Central memory CD4-positive, alpha-beta T cell (primary cell): ENCODE data around the gene METTL2B.

ENCODE experiments used
- DNase-seq: peaks from one replicate; pipeline ENCODE4 v3.0.0; 2022
- total RNA-seq, 3 experiments: gene quantifications; one replicate each; lab custom pipeline; 2026; lab: John Stamatoyannopoulos, UW

The METTL2B gene
- 20.3 to 99.5 (median 35.2) reads per million in 3 experiments for total RNA-seq

DNA sequence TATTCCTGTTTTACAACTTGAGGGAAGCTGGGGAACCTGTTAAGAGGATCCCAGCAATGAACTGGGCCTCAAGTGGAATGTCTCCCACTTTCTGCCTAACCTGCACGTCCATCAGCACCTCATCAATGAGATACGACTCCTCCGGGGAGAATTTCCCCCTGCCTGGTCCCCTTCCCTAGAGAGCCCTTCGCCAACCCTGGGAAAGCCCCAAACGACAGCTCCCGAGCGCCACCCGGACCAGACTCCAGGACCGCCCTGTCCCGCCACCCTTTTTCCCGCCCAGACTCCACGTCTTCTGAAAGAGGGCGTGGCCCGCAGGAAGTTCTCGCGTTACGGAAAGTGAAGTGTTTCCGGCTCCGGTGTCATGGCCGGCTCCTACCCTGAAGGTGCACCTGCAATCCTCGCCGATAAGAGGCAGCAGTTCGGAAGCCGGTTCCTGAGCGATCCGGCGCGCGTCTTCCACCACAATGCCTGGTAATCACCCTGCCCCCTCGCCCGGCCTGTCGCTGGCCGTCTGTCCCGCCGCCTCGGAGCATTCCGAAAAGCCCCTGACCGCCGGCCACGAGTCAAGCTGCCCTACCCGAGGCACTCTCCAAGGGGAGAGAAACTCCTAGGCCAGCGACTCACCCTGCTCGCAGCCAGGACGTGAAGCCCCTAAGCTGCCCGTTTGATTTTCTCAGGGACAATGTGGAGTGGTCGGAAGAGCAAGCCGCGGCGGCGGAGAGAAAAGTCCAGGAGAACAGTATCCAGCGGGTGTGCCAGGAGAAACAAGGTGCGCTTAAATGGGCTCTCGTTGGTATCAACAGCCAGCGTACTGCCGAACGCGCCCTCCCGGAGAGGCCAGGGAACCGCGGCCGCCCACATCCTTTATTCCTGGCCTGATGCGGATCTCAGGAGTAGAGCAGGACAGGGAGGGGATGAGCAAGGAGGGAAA is at the start of gene METTL2B:
TSS of gene METTL2B (plus strand) at position 347 of the 934 bp plus-strand sequence. CDS start at position 365, 18 bp downstream.
- DNase-seq: peak; percentile 90

DNA sequence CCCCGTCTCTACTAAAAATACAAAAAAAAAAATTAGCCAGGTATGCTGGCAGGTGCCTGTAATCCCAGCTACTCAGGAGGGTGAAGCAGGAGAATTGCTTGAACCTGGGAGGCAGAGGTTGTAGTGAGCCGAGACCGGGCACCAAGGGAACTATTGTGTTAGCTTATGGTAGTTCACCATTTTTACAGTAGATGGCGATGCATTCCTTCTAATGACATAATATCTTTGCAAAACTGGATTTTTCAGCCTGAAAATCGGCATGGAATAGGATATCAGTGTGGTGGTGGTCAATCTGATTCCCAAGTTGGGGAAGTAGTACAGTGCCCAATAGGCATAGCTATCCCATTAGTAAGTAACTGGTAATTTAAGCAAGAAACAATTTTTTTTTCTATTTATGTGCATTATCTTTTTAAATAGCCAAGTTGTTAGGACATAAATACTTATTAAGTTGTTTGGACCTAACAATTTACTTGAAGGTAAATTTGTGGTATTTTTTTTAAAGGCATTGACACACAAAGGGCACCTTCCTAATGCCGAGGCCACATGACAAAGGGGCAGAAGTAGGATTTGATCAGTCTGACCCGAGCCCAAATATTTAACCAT is 49.2 kb upstream of the METTL2B start:
- peak; percentile 42 for DNase-seq

DNA sequence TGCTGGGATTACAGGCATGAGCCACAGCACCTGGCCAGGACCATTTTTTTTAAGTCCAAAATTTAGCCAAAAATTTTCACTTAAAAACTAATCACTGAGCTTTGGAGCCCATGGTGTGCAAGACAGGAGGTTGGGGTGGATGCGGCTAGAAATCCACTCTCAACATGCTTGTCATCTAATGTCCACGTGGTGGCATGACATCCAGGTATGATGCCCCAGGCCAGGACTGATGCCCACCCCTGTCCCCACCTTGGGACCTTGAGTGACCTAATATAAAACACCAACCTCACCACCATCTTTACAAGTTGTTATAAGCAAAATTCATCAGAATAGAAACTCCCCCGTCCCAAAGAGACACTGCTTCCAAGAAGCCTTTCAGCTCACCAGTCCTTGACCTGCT is 46.3 kb upstream of the METTL2B start:
- no peak for DNase-seq

DNA sequence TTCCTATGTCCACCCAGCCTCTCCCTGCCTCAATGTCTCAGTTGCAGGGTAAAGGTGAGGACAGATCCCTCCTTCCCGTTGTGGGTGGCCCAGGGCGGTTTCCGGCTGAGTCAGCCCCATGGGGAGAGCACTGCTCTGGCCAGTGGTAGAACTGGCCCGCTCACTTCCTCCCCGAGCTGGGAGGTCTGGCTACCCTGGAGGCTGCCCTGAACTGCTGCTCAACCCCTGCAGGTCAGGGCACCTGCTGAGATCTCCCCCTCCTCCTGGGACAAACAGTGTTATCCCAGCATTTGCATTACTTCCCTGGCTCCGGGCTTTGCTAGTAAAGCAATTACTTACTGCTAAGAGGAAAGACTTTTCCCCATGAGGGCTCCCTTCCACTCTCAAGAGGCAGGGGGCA is 45.3 kb upstream of the METTL2B start:
- no peak for DNase-seq

GRCh38 chr7:128431754-128432153 is 44.8 kb upstream of the METTL2B start:
- no peak for DNase-seq

- no peak for DNase-seq
Measured at GRCh38 chr7:128434413-128435326, 41.9 kb upstream of the METTL2B start.

GRCh38 chr7:128435327-128435686 is 41.2 kb upstream of the METTL2B start:
- DNase-seq: no peak

DNA sequence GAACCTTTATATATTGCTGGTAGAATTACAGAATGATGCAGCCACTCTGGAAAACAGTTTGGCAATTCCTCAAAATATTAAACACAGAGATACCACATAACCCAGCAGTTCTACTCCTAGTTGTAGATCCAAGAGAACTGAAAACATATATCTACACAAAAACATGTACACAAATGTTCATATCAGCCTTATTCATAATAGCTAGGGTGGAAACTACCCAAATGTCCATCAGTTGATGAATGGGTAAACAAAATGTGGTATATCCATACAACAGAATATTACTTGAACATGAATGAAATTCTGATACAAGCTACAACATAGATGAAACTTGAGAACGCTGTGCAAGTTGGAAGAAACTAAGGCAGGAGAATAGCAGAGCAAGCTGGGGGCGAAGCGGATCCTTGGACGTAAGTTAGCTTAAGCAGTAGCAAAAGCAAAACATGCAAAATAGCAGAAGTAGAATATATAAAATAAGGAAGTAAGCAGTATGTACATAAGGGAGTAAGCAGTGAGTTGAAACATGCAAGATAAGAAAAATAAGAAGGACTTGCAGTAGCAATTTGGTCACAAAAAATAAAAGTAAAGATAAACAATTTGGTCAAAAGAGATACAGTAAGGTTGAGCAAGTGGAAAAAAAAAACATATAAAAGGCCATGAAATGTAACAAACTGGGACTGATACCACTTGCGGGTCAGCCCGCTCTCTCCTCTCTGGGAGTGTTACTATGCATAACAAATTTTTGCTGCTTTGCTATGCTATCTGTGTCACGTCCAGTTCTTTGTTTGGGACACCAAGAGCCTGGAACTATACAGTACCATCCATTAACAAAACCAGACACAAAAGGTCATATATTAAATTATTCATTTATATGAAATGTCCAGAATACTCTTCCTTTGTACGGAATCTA is 38.9 kb upstream of the METTL2B start:
- DNase-seq: no peak

DNA sequence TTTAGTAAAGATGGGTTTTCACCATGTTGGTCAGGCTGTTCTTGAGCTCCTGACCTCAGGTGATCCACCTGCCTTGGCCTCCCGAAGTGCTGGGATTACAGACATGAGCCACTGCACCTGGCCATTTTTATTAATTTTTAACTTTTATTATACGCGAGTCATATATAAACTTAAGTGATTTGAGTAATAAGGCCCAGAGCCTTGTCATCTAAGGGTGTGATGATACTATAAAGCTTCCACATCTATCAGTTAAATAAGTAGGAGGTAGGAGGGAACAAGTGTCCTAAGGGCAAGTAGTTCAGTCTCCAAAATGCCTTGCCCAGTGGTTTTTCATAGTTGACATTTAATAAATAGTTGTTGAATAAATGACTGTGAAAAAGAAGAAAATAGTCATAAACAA is 34.2 kb upstream of the METTL2B start:
- no peak for DNase-seq

- DNase-seq: no peak
Measured at GRCh38 chr7:128443831-128444600, 32.5 kb upstream of the METTL2B start.

DNA sequence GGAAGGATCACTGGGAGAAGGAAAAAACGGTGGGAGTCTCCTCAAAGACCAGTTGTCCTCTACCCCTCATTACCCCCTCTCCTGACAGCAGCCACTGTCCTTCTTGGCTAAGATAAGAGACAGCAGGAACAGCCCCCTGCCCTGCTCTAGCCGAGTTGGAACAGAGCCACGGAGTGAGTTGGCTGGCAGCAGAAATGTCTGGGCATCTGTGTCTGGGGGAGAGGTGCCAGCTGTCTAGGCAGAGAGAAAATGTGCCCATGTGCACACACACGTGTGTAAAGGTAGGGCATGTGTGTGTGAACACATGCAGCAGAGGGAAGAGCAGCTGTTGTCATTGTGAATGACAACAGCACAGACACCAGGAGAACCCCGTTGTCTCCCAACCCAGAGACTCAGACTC is 30.2 kb upstream of the METTL2B start:
- DNase-seq: no peak

DNA sequence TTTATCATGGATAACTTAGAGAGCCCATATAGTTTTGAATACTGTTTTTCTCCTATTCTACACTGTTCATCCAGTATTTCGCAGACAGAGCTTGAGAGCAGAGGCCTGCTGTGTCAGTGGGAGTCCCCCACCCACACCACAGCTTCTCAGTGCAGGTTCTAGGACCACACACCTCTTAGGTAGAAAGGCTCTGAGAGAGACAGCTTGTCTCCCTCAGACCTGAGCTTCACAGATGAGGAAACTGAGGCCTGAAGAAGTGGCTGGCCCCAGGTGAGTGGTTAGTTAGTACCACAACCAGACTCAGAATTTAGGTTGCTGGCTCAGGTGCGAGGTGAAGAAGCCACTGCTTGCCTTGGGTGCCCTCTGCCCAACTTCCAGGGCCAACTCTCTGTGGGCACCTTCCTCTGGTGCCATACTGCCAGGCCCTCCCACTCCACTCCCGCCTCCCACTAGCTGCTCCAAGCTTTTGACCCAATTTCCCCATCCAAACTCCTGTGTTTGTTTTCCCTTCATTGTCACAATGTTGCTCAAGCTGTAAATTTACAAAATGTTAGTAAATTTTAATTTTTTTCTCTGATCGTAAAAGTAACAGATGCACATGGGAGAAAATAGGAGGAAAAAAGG is 28.5 kb upstream of the METTL2B start:
- DNase-seq: no peak

GRCh38 chr7:128448751-128449302 is 27.7 kb upstream of the METTL2B start:
- no peak for DNase-seq

DNA sequence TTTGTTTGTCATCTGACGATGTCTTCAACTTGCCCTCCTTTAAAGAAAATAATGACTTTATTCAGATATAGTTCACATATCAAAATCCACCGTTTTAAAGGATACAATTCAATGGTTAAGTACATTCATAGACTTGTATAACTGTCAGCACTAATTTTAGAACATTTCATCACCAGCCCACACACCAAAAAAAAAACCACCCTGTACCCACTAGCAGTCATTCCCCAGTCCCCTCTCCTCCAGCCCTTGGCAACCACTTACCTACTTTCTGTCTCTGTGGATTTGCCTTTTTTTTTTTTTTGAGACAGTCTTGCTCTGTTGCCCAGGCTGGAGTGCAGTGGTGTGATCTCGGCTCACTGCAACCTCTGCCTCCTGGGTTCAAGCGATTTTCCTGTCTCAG is 26.1 kb upstream of the METTL2B start:
- DNase-seq: no peak

GRCh38 chr7:128450913-128451312 is 25.6 kb upstream of the METTL2B start:
- DNase-seq: no peak

- no peak for DNase-seq
Measured at GRCh38 chr7:128452552-128452951, 24.0 kb upstream of the METTL2B start.

DNA sequence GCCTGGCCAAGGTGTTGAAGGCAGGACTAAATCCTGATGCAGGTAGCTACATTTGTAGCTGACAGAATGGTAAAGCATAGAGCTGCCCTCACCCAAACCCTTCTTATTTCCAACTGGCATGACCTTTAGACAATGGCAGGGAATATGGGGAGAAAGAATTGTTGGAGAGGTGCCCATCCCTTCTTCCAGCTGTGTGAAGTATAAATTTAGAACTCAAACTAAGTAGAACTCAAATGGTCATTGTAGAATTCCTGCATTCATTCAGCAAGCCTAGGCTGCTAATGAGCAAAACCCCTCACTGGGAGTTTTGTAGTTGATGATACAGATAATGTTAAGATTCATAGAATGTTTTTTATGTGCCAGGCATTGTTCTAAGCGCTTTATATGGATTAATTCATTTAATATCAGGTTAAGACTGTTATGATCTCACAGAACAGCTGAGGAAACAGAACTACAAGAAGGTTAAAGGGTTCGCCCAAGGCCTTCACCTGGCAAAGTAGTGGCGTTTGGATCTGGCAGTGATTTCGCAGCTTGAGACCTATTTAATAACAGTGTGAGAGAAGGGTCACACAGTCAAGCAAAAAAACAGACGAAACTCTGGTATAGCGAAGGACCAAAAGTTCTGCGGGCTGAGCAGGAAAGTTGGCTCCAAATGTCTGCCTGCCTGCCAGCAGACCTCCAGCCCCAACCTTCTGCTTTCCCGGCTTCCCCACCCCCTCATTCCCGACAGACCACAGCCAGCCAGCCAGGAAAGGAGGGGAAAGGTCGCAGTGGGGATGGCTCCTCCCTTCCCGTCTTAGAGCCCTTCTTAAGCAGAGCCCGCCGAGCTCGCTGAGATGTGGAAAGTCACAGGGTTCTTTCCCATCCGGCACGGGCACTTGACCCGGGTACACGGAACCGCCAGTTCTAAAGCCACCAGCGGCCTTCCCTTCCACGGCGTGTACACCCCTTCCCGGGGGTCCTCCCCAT is 22.4 kb upstream of the METTL2B start:
- DNase-seq: no peak

DNA sequence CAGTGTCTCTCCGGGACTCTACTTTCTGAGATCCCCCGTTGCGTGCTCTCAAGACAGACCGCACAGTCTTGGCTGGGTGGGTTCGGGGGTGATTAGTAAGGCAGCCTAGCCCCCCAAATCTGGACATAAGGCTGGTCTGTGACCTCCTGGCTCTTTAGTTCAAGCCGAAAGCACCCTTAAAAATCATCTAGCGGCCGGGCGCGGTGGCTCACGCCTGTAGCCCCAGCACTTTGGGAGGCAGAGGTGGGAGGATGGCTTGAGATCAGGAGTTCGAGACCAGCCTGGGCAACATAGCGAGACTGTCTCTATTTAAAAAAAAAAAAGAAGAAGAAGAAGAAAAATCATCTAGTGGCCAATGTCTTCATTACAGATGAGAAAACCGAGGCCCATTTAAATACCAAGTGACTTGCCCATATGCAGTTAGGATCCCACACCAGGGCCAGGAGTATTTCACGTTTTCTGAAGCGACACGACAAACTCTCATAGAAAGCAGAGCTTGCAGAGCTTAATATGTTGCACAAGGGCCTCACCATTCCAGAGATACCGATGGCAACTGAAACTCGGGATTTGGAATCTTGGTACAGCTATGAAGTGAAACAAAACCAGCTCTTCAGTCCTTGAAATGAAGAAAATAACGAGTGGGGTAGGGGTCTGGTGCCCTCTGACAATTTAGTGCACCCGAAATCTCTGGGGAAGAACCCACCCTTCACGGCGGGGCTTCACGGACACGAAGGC is 21.6 kb upstream of the METTL2B start:
- no peak for DNase-seq
